Measurements from ENCODE around the gene MAZ. TPM values are rescaled to one million over a fixed set of nuclear protein-coding genes. Genes with fewer than 3 reads are reported as not detected.
A peak's percentile ranks its signal among the peaks of the same experiment; 100 is the strongest.

The MAZ gene
- polyA plus RNA-seq, 1 of the 3 experiments (the other 2 are of a cell fraction): 163 TPM

- H3K27me3 ChIP-seq (ENCODE audit: insufficient read depth): no peaks in the 10 kb centered on the region
- H3K4me2 ChIP-seq: peak within 1 kb of the TSS; percentile 97
- 4% methylated on average over 34 of the region's 69 CpGs for WGBS (ENCODE audit: low lambda C conversion rate)
- peaks cover 47 to 73% of the 10 kb centered on the region in 2 experiments for H3K4me1 ChIP-seq (ENCODE audit: control insufficient read depth in 1 of 2, insufficient read depth in 2 of 2, low read depth in 1 of 2, low read length in 1 of 2)
- peak; percentile 86 for DNase-seq
- H4K20me1 ChIP-seq (ENCODE audit: insufficient read depth): peaks cover 15% of the 10 kb centered on the region
- peaks cover 75% of the 10 kb centered on the region for H3K79me2 ChIP-seq (ENCODE audit: insufficient read depth)
- peaks cover 48% of the 10 kb centered on the region for H3F3A ChIP-seq (replicated peaks; ENCODE audit: insufficient read depth)
- H3K9me2 ChIP-seq: no peaks in the 10 kb centered on the region
- POLR2A ChIA-PET: interaction anchor here (1.2 kb wide), 1 partner anchor 8 kb away, joined by 4 read pairs; the partner anchor contains the start of gene MVP
- TF ChIP-seq, protein P1, sequence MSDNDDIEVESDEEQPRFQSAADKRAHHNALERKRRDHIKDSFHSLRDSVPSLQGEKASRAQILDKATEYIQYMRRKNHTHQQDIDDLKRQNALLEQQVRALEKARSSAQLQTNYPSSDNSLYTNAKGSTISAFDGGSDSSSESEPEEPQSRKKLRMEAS (IDR thresholded peaks at IDR 0.05; ENCODE audit: low read depth): no peak
- TF ChIP-seq REST (IDR thresholded peaks at IDR 0.05; ENCODE audit: low read depth, low read length): peak; percentile 70
- H2AFZ ChIP-seq (ENCODE audit: low read depth): peak within 1 kb of the TSS; percentile 72; the same call in 1 of the 2 replicates
- CTCF ChIA-PET: interaction anchor here (1.0 to 3.1 kb wide), 8 partner anchors 9 to 220 kb away, joined by 3 to 14 read pairs (median 4); partner anchors contain the start of genes ASPHD1, SEZ6L2 and TLCD3B
- H3K9me3 ChIP-seq: no peaks in the 10 kb centered on the region
- H3K36me3 ChIP-seq (replicated peaks in 1 of 2; ENCODE audit: control insufficient read depth in 1 of 2, insufficient read depth in 2 of 2, low read length in 1 of 2): peaks cover 13 to 18% of the 10 kb centered on the region in 2 experiments
- H3K4me3 ChIP-seq (ENCODE audit: low read depth in 2 of 2, low read length in 1 of 2): peak within 1 kb of the TSS; percentile 68 to 80
- H3K9ac ChIP-seq: peak within 1 kb of the TSS; percentile 80
- H3K27ac ChIP-seq (ENCODE audit: low read depth in 2 of 2, low read length in 1 of 2): peak within 1 kb of the TSS; percentile 87 to 97
Measured at GRCh38 chr16:29811896-29812665, 5.8 kb downstream of the MAZ start, which contains the start of gene PRRT2. TSS of gene PRRT2 (plus strand) at chr16:29812193. CDS start at chr16:29813055, 862 bp downstream.

- H3K9ac ChIP-seq: peak overlapping the region; percentile 80
- ChIA-PET POLR2A (no interaction called here), CTCF (interaction anchor here (1.0 to 3.1 kb wide), 5 partner anchors 10 to 113 kb away, joined by 3 to 14 read pairs (median 3); no protein-coding TSS in a partner anchor)
- H3K27ac ChIP-seq (ENCODE audit: low read depth in 2 of 2, low read length in 1 of 2): peak overlapping the region; percentile 87 to 97; a peak in 3 of 4 replicates
- TF ChIP-seq NFIC (IDR thresholded peaks at IDR 0.05; ENCODE audit: borderline replicate concordance) (no peak), PBX3 (IDR thresholded peaks at IDR 0.05) (no peak), GABPA (IDR thresholded peaks at IDR 0.05; ENCODE audit: low read depth) (no peak), POLR2AphosphoS5 (IDR thresholded peaks at IDR 0.05; ENCODE audit: low read depth, low read length) (no peak), ELF1 (IDR thresholded peaks at IDR 0.05) (no peak)
- H3K4me2 ChIP-seq: peak overlapping the region; percentile 97
- no peaks in the 10 kb centered on the region for H3K27me3 ChIP-seq (ENCODE audit: insufficient read depth)
- peaks cover 51 to 71% of the 10 kb centered on the region in 2 experiments for H3K4me1 ChIP-seq (ENCODE audit: control insufficient read depth in 1 of 2, insufficient read depth in 2 of 2, low read depth in 1 of 2, low read length in 1 of 2)
- 72% methylated on average over 7 of the region's 9 CpGs for WGBS (ENCODE audit: low lambda C conversion rate)
- DNase-seq: no peak
- peaks cover 43% of the 10 kb centered on the region for H3F3A ChIP-seq (replicated peaks; ENCODE audit: insufficient read depth)
- H4K20me1 ChIP-seq (ENCODE audit: insufficient read depth): peaks cover 15% of the 10 kb centered on the region
- no peaks in the 10 kb centered on the region for H3K9me3 ChIP-seq
- peaks cover 75% of the 10 kb centered on the region for H3K79me2 ChIP-seq (ENCODE audit: insufficient read depth)
- H3K4me3 ChIP-seq (ENCODE audit: low read depth in 2 of 2, low read length in 1 of 2): peak overlapping the region; percentile 68 to 80
- peaks cover 13 to 21% of the 10 kb centered on the region in 2 experiments for H3K36me3 ChIP-seq (replicated peaks in 1 of 2; ENCODE audit: control insufficient read depth in 1 of 2, insufficient read depth in 2 of 2, low read length in 1 of 2)
- H3K9me2 ChIP-seq: no peaks in the 10 kb centered on the region
- H2AFZ ChIP-seq (ENCODE audit: low read depth): no peak overlapping the region
Measured at GRCh38 chr16:29812754-29813643, 6.7 kb downstream of the MAZ start.
